Transverse colon (tissue), 4 donors: ENCODE measurements around the gene CFAP410.

Experiments used
- CTCF ChIP-seq, 5 experiments: fragments of 200-600 bp in 3 of 5; fragments of 450-650 bp in 2 of 5; sonication (generic) in 3 of 5; IDR thresholded peaks; 1 replicate in 2 of 5; 2 replicates in 3 of 5; pipeline ENCODE4 v1.5.1; 2016 to 2017; ENCODE audit warnings: antibody characterized with exemption in 5 of 5, inconsistent platforms in 3 of 5, mild to moderate bottlenecking in 2 of 5, moderate library complexity in 1 of 5
- EP300 ChIP-seq: sonication (generic); formaldehyde crosslinking; IDR thresholded peaks from one replicate; pipeline ENCODE4 v1.6.1; 2017; ENCODE audit warnings: antibody characterized with exemption, low read depth
- POLR2A ChIP-seq: fragments of 450-650 bp; IDR thresholded peaks from one replicate; pipeline ENCODE4 v1.6.1; 2016; ENCODE audit warnings: antibody characterized with exemption, mild to moderate bottlenecking, moderate library complexity
- POLR2AphosphoS5 ChIP-seq, 3 donors: sonication (generic); formaldehyde crosslinking; IDR thresholded peaks; one replicate each; pipeline ENCODE4 v1.6.1; 2016; ENCODE audit warnings: antibody characterized with exemption in 3 of 3

GRCh38 chr21:44331209-44331608 is 8.0 kb downstream of the CFAP410 start:
- no peak for TF ChIP-seq CTCF (IDR thresholded peaks at IDR 0.05)
- TF ChIP-seq EP300: no peak
- no peak for TF ChIP-seq POLR2AphosphoS5 (IDR thresholded peaks at IDR 0.05)
- no peak for TF ChIP-seq POLR2A
